Lower leg skin (tissue), 3 donors: ENCODE data around the gene SFTPD.

Experiments
- POLR2A ChIP-seq, 2 donors: fragments of 450-650 bp; IDR thresholded peaks; one replicate each; pipeline ENCODE4 v1.6.1; 2016 to 2017; ENCODE audit warnings: antibody characterized with exemption in 2 of 2, mild to moderate bottlenecking in 1 of 2, moderate library complexity in 1 of 2
- TF ChIP-seq, protein P1 (sequence below), 3 donors: fragments of 450-650 bp; IDR thresholded peaks; one replicate each; pipeline ENCODE4 v1.5.1; 2016; ENCODE audit warnings: antibody characterized with exemption in 3 of 3, mild to moderate bottlenecking in 3 of 3, moderate library complexity in 2 of 3

DNA sequence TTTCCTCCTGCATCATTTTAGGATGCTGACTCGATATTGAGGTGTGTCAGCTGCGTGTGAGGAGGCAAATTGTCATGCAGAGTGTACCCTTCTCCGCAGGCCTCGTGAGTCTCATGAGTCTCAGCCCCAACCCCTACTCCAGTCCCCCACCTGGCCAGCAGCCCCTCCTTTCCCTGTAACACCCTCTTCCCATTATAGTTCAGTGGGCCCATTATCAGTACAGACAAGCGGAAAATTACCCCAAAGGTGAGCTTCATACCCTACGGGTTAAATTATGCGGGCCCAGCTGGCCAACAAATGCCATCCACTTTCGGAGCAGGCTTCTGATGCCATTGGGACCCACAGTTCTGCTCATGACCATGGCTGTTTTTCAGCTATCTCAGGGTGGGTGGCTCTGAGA is 25.2 kb downstream of the SFTPD start:
- TF ChIP-seq POLR2A (IDR thresholded peaks at IDR 0.05) = no peak
- TF ChIP-seq, protein P1, sequence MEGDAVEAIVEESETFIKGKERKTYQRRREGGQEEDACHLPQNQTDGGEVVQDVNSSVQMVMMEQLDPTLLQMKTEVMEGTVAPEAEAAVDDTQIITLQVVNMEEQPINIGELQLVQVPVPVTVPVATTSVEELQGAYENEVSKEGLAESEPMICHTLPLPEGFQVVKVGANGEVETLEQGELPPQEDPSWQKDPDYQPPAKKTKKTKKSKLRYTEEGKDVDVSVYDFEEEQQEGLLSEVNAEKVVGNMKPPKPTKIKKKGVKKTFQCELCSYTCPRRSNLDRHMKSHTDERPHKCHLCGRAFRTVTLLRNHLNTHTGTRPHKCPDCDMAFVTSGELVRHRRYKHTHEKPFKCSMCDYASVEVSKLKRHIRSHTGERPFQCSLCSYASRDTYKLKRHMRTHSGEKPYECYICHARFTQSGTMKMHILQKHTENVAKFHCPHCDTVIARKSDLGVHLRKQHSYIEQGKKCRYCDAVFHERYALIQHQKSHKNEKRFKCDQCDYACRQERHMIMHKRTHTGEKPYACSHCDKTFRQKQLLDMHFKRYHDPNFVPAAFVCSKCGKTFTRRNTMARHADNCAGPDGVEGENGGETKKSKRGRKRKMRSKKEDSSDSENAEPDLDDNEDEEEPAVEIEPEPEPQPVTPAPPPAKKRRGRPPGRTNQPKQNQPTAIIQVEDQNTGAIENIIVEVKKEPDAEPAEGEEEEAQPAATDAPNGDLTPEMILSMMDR (IDR thresholded peaks at IDR 0.05) = no peak
